ENCODE data around the gene LCMT1.
"Not testable (repeated sequence)": the region's sequence is repeated elsewhere in the genome, so short reads cannot be mapped to it uniquely, and the experiment has no call there.

The LCMT1 gene

DNA sequence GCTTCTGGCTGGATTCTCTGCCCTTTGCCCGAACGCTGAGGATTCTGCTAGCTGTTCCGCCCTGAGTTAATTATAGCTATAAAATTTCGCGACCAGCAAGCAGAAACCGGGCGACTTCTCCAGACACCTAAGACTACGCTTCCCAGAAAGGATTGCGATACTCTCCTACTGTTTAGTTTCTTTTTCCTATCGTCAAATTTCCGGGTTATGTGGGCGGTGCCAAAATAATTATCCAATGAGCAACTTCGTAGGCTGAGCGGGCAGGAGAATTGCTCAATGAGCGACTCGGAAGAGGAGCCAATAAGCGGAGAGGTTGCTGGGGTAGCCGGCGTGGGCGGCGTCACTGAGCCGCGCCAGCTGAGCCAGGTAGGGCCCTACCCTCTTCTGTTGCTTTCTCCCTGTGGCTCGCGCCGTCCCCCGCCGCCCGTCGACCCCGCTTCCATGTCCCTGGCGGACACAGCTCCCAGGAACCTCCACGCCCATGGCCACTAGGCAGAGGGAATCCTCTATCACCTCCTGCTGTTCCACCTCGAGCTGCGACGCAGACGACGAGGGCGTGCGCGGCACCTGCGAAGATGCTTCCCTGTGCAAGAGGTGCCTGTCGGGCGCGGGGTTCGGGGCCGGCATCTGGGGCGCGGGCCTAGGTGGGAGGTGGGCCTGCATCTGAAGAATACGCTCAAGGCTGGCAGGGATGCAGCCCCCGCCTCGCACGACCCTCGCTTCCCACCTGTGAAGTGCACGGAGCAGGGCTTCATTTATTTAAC lies at the start of gene LCMT1:
Gene LCMT1 (plus strand): TSS at position 340 of the 764 bp plus-strand sequence. CDS start 142 bp downstream, at position 482.
- DNase-seq: peak; percentile 82 to 83

DNA sequence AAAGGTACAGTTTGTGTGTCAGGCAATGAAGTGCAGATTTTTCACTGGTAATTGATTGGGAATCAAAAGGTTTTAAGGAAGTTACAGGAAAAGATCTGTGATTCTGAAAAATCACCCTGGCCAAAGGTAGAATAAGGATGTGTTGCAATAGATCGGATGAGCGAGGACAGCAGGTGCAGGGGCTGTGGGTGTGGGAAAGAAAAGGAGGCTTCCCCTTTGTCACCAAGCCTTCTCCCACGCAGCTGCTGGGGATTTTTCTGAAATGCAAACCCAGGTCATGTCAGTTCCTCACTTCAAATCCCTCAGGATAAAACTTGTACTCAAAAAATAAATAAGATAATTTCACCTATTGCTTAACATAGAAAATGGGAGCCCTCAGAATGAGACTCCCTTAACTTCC lies 48.4 kb upstream of the LCMT1 start:
- no peak for DNase-seq

DNA sequence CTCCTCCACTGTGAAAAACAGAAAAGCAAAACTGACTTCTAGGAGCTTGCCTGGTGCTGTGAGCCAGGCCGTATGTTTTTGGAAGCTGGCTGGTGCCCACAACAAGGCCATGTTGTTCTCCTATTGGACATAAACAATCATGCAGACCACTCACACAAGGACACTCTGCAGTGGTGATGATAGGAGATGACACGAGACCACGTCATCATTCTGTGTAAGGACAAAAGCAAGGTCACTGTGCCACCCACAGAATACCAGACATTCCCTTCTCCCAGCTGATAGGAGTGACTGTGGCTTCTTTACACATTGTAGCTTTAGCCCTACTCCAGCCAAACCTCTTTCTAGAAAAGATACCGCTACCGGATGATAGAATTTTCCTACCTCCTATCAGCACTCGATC lies 47.7 kb upstream of the LCMT1 start:
- no peak for DNase-seq

GRCh38 chr16:25064281-25064680 lies 47.3 kb upstream of the LCMT1 start:
- DNase-seq: not testable (repeated sequence)

DNA sequence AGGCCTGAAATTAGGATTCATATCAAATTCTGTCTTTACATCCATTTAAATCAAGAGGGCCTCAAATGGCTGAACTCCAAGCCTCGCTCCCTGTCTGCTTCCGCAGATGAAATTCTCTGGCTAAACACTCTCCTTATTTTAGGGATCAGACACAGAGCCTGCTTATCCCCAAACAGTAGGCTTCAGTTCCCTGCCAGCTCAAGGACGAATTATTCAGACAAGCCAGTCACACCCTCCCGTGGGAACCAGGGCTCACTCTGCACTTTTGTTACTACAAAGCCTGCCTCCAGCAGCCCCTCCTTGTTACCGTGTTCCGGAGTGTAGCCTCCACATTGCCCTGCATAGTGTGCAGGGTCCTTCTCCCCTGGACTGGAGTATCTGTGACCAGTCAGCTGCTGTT lies 46.6 kb upstream of the LCMT1 start:
- no peak for DNase-seq

DNA sequence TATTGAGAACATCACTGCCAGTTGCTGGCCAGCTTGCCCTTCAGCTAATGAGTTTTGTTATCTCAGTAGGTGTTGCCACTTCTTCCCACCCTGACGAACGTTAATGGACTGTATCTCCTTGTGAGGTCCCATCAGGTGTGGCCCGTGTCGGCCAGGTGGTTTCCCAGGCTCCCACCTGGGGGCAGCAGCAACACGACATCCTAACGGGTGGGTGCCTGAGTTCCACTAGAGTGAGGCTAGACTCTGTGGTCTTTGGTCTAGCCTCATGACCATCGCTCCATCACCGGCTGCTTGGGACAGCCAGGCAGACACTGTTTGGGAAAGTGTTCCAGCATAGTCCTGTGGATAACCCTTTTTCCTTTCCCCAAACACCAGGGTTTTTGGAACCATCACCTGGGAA lies 45.6 kb upstream of the LCMT1 start:
- DNase-seq: no peak

- no peak for DNase-seq
These were observed 45.2 kb upstream of the LCMT1 start for GRCh38 chr16:25066426-25066746.

GRCh38 chr16:25066747-25067631 lies 44.6 kb upstream of the LCMT1 start:
- DNase-seq: peak; percentile 80 to 85

GRCh38 chr16:25073854-25074253 lies 37.7 kb upstream of the LCMT1 start:
- DNase-seq: no peak

- DNase-seq: no peak
These were observed 33.1 kb upstream of the LCMT1 start for GRCh38 chr16:25078386-25078978.

GRCh38 chr16:25079637-25080378 lies 31.7 kb upstream of the LCMT1 start:
- no peak for DNase-seq

DNA sequence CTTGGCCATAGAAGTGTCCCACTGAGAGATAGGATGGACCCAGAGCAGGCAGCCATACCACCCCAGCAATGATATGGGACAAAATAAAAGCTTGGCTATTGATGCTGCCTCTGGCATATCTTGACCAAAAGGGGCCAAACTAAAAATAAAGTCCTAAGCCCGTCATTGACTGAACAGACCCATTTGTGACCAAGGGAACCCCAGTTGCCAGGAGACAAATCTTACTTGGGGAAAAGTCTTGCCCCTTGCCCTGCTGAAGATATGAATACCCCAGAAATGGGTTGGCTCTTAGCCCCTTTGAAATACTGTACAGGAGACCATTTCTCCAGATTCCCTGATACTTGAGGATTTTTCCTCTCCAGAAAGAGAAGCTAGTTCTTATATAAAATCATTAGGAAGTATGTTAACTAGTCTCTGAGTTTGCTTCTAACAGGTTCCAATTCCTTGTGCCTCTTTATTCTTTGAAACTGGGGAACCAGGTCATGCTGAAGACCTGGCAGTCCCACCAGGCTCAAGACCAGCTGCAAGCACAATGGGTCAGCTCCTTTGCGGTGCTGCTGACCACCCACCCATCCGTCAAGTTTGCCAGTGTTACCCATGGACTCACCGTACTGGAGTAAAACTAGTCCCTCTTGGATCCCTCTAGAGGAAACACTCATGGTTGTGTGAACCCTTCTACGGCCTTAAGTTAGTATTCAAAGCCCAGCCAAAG lies 31.0 kb upstream of the LCMT1 start:
- no peak for DNase-seq

- DNase-seq: no peak
These were observed 29.8 kb upstream of the LCMT1 start for GRCh38 chr16:25081702-25082101.

GRCh38 chr16:25083065-25083464 lies 28.5 kb upstream of the LCMT1 start:
- DNase-seq: no peak

DNA sequence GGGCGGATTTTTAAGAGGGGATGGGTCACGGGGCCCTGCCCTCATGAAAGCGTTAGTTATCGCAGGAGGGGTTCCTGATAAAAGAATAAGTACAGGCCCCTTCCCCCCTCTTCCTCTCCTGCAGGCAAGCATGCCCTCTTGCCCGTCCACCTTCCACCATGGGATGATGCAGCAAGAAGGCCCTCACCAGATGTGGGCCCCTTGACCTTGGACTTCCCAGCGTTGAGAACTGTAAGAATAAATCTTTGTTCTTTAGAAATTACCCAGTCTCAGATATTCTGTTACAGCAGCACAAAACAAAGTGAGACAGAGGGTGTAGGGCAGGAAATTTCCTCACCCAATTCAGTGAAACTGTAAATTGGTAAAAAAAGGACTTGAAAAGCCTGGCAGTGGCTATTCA lies 27.8 kb upstream of the LCMT1 start:
- DNase-seq: no peak

GRCh38 chr16:25084797-25085196 lies 26.7 kb upstream of the LCMT1 start:
- DNase-seq: no peak

GRCh38 chr16:25087761-25088160 lies 23.8 kb upstream of the LCMT1 start:
- DNase-seq: no peak

- DNase-seq: no peak
These were observed 22.2 kb upstream of the LCMT1 start for GRCh38 chr16:25089351-25089750.

GRCh38 chr16:25092441-25092840 lies 19.1 kb upstream of the LCMT1 start:
- no peak for DNase-seq

- no peak for DNase-seq
These were observed 18.1 kb upstream of the LCMT1 start for GRCh38 chr16:25093208-25094061.

- DNase-seq: no peak
These were observed 16.9 kb upstream of the LCMT1 start for GRCh38 chr16:25094596-25094995.
